ENCODE measurements around the gene HMMR. TPM values are rescaled to one million over a fixed set of nuclear protein-coding genes. Genes with fewer than 3 reads are reported as not detected.
"Not testable (repeated sequence)": the region's sequence is repeated elsewhere in the genome, so short reads cannot be mapped to it uniquely, and the experiment has no call there.

HMMR gene, protein sequence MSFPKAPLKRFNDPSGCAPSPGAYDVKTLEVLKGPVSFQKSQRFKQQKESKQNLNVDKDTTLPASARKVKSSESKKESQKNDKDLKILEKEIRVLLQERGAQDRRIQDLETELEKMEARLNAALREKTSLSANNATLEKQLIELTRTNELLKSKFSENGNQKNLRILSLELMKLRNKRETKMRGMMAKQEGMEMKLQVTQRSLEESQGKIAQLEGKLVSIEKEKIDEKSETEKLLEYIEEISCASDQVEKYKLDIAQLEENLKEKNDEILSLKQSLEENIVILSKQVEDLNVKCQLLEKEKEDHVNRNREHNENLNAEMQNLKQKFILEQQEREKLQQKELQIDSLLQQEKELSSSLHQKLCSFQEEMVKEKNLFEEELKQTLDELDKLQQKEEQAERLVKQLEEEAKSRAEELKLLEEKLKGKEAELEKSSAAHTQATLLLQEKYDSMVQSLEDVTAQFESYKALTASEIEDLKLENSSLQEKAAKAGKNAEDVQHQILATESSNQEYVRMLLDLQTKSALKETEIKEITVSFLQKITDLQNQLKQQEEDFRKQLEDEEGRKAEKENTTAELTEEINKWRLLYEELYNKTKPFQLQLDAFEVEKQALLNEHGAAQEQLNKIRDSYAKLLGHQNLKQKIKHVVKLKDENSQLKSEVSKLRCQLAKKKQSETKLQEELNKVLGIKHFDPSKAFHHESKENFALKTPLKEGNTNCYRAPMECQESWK
- total RNA-seq: 0.72 TPM
- long read RNA-seq: 0 reads

DNA sequence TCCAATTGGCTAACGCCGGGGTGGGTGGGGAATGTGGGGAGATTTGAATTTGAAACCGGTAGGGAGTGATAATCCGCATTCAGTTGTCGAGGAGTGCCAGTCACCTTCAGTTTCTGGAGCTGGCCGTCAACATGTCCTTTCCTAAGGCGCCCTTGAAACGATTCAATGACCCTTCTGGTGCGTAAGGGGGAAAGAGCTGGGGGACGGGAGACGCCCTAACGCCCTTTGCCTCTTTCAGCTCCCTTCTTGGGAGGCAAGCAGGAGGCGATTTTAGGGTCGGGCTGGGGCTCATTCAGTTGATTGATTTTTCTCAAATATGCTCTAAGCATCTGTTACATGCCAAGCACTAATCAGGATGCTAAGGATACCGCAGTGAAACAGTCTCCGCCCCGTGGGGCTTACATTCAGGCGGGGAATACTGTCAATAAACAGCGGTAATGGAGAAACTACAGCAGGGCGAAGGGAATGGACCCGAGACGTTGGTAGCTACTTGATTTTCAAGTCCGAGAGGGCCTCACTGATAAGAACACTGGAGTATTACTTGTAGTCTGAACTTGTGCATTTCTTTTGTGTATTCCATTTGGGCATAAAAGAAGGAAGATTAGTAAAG lies at the start of gene HMMR:
Gene HMMR (plus strand): TSS at position 71 of the 610 bp plus-strand sequence. CDS start 61 bp downstream, at position 132.
- intact Hi-C loops (cut with micrococcal nuclease): loop anchor here (2.0 kb wide), 1 partner anchor 44 kb away; the partner anchor contains the start of gene MAT2B

DNA sequence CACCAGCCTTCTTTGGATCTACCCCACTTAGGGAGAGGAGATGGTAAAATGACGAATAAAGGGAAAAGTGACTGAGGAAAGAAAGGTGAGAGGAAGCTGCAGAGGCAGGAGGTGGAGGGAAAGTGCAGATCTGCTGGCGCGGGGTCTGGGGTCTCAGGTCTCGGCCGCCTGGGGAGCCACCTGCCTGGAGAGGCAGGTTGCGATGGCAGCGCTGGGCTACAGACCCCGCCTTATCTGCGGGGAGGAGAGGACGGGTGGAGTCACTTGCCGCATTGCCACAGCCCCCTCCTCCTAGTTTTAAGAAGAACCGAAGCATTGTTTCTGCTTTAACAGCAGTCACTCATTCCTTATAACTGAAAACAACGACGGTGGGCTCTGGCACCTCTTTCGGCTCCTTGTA lies 44.8 kb upstream of the HMMR start:
- DNase-seq; intact Hi-C loops (cut with micrococcal nuclease); ATAC-seq: not testable (repeated sequence)

More for the DNA sequence above, at the start of gene HMMR:
- DNase-seq (no peak), ATAC-seq (no peak)

DNA sequence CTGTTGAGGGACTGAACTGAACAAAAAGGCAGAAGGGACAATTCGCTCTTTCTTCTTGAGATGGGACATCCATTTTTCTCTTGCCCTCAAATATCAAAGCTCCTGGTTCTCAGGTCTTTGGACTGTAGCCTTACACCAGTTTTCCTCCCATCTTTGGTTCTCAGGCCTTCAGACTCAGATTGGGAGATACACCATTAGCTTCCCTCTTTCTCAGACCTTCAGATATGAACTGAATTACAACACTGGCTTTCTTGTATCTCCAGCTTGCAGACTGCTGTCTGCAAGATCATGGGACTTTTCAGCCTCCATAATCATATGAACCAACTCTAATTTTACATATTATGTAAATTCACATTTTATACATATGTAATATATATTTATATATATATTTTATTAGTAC lies 35.6 kb upstream of the HMMR start:
- no peak for ATAC-seq

DNA sequence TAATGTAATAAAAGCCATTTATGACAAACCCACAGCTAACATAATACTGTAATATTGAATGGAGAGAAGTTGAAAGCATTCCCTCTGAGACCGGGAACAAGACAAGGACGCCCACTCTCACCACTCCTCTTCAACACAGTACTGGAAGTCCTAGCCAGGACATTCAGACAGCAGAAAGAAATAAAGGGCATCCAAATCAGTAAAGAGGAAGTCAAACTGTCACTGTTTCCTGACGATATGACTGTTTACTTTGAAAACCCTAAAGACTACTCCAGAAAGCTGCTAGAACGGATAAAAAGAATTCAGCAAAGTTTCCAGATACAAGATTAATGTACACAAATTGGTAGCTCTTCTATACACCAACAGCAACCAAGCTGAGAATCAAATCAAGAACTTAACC lies 34.3 kb upstream of the HMMR start:
- DNase-seq; ATAC-seq; intact Hi-C loops (cut with micrococcal nuclease): not testable (repeated sequence)

More for the DNA sequence above, 35.6 kb upstream of the HMMR start:
- intact Hi-C loops (cut with micrococcal nuclease): no loop called here
- DNase-seq: no peak

DNA sequence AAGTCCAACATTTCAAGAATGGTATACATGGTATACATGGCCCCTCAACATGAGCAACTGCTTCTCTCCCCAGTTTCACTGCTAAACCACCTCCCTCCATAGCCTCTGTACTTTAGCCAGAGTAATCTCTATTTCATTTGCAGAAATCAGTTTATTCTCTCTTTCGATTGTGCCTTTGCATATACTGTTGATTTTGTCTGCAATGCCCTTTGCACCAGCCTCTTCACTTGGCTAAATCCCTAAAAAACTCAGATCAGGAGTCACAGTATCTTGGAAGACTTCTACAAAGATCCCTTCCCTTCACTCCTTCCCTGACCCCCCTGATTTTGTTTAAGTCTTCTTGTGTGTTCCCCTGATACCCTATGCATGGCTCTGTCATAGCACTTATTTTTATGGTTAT lies 27.9 kb upstream of the HMMR start:
- ATAC-seq (no peak), DNase-seq (no peak)
- intact Hi-C loops (cut with micrococcal nuclease): no loop called here

DNA sequence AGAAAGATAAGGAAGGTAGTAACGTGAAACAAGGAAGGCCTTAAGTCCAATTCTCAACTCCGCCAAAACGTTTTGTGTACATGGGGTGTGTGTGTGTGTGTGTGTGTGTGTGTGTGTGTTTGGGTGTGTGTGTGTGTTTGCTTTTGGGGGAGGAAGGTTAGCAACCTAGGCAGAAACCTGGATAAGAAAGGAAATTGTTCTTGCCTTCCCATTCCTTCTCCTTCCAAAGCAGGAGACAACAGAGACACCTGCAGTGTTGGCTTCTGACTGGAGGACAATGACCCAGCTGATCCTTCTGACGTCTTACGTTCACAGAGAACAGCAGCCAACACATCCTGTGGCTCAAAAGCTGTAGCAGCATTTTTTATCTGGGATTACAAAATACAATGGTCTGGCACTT lies 27.2 kb upstream of the HMMR start:
- intact Hi-C loops (cut with micrococcal nuclease): no loop called here
- ATAC-seq (no peak), DNase-seq (no peak)

DNA sequence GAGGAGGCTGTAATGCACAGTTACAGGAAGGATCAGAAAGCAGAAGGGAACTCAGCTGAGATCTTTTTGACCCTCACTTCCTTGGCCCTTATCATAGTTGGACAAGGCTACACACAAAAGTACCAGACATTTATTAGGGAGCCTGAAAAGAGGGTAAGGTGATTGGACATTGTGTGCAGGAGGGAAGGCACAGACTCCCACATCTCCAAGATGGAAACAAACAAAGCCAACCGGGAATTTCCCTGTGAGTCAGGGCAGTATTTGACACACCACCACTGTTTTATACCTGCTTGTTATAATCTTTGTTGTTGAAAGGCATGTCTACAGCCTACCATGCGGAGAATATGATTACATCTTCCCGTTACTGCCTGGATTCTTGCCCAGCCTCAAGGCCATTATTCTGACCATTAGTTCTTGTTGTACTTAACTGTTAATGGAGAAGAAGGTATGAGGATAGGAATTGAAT lies 26.0 kb upstream of the HMMR start:
- intact Hi-C loops (cut with micrococcal nuclease): no loop called here
- DNase-seq (no peak), ATAC-seq (no peak)

DNA sequence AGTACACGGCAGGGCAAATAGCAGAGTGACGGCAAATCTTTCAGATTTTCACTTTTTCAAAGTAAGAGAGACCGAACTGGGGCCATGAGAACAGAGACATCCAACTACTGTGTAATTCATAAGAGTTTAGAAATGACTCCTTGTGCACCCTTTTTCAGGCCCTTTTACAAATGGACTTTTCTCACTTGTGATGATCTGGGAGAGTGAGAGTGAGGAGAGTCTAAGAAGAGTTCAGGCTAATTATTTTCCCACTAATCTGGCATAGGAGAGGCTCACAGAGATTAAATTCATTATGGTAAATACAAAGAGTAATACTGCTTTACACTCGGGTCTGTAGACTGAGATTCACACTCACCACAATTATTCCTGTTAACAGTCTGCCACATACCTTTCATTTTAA lies 23.9 kb upstream of the HMMR start:
- intact Hi-C loops (cut with micrococcal nuclease): no loop called here
- ATAC-seq (no peak), DNase-seq (no peak)

DNA sequence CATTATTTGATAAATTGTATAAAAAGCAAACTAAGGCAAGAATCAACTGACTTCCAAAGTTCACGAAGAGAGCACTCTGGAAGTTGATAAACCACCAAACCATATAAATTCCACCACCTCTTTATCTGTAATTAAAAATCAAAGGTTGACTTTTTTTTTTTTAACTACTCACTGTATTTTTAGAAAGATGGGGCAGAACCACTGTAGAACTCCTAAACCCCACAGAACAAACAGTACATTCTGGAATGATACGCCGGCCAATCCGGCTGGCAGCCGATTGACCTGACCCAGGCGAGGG lies 23.5 kb upstream of the HMMR start:
- DNase-seq (no peak), ATAC-seq (no peak)
- intact Hi-C loops (cut with micrococcal nuclease): no loop called here

DNA sequence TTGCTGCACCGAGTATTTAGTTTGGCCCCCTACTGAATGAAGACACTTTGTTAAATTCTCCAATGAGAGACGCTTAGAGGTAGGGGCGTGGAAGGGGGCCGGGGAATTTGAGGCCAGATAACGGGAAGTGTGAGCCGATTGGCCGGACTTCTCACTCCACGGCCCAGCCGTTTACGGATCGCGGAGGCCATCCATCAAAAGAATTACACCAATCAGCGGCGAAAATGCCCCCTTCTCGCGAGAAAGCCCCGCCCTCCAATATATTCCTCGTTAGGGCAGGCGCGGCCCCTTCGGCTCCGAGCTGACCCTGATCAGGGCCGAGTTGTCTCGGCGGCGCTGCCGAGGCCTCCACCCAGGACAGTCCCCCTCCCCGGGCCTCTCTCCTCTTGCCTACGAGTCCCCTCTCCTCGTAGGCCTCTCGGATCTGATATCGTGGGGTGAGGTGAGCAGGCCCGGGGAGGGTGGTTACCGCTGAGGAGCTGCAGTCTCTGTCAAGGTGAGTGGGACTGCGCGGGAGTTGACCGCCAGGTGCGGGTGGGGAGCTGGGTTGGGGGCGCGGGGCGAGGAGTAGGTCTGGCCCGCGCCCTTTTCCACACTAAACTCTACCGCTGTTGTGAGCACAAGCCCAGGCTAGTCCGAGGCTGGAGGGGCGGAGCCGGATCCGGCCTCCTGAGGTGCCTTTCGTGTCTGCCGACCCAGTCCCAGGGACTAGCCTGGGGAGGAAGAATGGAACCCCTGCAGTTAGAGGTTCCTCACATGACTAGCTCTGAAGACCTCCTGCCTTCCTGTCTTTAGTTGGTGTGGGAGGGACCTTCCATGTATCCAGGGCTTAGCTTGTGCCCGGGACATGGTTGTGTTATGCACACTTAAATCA lies 22.9 kb upstream of the HMMR start, which contains the start of gene CCNG1:
Gene CCNG1 (plus strand): TSS at position 287 of the 874 bp plus-strand sequence. CDS start 1,662 bp downstream, outside the sequence.
- ATAC-seq (peak; percentile 97), DNase-seq (peak; percentile 95)
- intact Hi-C loops (cut with micrococcal nuclease): no loop called here

DNA sequence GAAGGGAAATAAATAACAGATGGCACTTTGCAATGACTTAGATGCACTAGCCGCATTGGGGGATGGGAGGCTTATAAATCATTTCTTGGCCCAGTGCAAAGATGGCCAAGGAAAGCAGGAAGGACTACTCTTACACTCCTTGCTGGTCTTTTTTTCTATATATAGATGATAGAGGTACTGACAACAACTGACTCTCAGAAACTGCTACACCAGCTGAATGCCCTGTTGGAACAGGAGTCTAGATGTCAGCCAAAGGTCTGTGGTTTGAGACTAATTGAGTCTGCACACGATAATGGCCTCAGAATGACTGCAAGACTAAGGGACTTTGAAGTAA lies 21.4 kb upstream of the HMMR start:
- no peak for DNase-seq
- intact Hi-C loops (cut with micrococcal nuclease): no loop called here
- no peak for ATAC-seq

DNA sequence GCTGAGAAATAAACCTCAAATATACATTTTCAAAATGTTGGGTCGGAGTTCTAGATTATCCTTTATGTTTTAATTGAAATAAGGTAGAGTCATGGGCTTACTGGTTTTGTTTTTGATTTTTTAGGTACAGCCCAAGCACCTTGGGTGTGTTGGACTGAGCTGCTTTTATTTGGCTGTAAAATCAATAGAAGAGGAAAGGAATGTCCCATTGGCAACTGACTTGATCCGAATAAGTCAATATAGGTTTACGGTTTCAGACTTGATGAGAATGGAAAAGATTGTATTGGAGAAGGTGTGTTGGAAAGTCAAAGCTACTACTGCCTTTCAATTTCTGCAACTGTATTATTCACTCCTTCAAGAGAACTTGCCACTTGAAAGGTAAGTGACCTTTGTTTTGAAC lies 19.5 kb upstream of the HMMR start:
- ATAC-seq: no peak
- no peak for DNase-seq
- intact Hi-C loops (cut with micrococcal nuclease): no loop called here

DNA sequence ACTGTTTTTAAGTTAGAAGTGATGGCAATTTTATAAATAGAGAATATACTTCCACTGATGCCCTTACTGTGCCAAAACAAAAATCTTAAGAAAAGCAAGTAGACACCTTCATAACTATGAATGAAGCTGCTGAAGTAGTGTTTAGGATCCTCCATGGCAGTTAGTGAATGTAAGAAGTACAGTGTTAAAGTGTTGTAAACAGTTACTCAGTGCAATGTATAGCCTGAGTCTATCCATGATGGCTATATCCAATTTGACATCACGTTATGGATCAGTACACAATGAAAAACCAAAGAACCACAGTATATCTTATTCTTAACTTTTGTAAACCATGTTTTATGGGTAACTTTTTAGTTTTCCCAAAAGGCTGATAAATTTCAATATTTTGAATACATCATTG lies 15.9 kb upstream of the HMMR start:
- ATAC-seq (no peak), DNase-seq (no peak)
- intact Hi-C loops (cut with micrococcal nuclease): no loop called here

DNA sequence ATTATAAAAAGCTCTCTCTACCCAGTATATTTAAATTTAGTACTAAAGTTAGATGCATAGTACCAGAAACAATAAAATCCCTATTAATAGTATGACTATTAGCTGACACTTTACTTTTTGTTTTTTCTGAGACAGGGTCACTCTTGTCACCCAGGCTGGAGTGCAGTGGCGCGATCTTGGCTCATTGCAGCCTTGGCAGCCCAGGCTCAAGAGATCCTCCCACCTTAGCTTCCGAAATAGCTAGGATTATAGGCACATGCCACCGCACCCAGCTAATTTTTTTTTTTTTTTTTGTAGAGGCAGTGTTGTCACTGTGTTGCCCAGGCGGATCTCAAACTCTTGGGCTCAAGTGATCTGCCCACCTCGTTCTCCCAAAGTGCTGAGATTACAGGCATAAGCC lies 15.1 kb upstream of the HMMR start:
- DNase-seq (peak; percentile 39), ATAC-seq (peak; percentile 92)
- intact Hi-C loops (cut with micrococcal nuclease): no loop called here

DNA sequence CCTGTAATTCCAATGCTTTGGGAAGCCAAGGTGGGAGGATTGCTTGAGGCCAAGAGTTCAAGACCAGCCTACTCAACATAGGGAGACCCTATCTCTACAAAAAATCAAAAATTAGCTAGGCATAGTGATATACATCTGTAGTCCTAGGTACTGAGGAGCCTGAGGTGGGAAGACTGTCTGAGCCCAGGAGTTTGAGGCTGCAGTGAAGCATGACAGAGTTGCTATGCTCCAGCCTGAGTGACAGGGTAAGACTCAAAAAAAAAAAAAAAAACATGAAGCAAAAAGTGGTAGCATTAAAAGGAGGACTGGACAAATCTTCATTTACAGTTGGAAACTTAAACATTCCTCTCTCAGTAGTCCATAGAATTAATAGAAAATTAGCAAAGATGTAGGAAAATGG lies 13.2 kb upstream of the HMMR start:
- intact Hi-C loops (cut with micrococcal nuclease): no loop called here

DNA sequence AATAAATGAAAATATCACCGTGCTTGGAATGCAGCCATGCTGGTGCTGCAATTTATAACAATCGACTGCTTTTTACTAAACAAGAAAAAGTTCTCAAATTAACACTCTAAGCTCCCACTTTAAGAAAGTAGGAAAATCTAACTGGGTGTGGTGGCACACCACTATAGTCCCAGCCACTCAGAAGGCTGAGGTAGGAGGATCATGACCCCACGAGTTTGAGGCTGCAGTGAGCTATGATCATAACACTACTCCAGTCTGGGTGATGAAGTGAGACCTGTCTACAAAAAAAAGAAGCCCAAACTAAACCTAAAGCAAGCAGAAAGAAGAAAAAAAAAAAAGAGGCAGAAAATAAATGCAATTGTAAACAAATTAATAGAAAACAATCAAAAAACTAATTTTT lies 12.6 kb upstream of the HMMR start:
- intact Hi-C loops (cut with micrococcal nuclease): no loop called here
- DNase-seq (no peak), ATAC-seq (no peak)

More for the DNA sequence above, 13.2 kb upstream of the HMMR start:
- ATAC-seq (no peak), DNase-seq (no peak)

DNA sequence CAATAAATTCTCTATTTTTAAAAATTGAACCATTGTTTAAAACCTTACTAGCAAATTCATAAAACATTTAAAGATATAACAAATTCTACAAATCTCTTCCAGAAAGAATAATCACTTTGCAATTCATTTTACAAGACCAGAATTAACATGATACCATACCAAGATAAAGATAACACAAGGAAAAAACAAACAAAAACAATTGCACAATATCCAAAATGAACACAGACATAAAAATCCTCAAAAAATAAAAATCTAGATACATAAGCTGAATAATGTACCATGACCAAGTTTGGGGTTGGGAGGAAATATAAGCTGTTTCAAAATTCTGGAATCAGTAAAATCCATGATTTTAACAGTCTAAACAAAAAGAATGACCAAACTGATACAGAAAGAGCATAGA lies 11.9 kb upstream of the HMMR start:
- ATAC-seq: no peak
- intact Hi-C loops (cut with micrococcal nuclease): no loop called here
- DNase-seq: no peak

DNA sequence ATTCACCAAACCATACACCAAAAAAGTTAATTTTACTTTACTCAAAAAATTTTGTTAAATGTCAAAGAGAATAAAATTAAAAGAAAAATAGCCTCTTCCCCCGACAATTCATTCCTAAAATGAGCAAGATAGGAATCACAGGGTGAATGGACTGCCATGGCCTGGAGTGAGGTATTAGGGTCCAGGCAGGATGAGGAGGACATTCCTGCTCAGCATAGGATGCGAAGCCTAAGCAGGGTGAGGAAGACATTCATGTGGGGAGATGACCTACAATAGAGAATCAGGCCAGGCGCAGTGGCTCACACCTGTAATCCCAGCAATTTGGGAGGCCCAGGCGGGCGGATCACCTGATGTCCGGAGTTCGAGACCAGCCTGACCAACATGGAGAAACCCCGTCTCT lies 8.9 kb upstream of the HMMR start:
- ATAC-seq (no peak), DNase-seq (no peak)
- intact Hi-C loops (cut with micrococcal nuclease): no loop called here

DNA sequence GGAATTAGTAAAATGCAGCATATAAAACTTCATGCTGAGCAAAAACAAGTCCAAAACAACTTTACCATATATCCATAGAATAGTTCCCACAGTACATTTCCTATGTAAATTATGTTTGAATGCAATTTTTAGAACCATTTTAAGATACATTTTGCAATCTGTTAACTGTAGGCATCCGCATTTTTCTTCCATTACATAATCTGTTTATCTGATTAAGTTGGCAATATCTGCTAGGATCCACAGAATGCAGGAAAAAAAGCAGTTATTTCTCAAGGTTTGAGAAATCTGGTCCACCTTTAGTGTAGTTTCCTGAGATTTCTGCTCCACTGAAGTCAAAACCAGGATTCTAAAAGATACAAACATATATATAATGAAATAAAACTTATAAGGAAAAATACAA lies 6.7 kb upstream of the HMMR start:
- intact Hi-C loops (cut with micrococcal nuclease): no loop called here
- no peak for ATAC-seq

More for the DNA sequence above, 6.7 kb upstream of the HMMR start:
- no peak for DNase-seq
